Measurements from ENCODE around the gene PARD3B.

DNA sequence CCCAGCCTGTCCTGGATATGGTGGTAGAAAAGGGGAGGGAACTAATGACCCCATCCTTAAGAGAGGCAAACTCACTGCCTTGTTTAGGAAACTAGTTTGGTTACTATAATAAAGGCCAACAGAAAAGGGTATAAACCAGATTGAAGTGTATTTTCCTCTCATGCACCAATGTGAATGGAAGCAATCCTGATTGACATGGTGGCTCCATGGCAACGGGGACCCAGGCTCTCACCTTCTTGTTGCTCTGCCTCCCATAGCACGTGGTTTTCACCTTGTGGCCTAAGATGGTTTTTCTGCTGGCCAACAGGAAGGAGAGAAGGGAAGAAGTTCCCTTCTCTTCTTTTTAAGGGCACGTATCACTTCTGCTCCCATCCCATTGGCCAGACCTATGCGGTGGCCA lies 1069.7 kb downstream of the PARD3B start:
- TF ChIP-seq, protein P1, sequence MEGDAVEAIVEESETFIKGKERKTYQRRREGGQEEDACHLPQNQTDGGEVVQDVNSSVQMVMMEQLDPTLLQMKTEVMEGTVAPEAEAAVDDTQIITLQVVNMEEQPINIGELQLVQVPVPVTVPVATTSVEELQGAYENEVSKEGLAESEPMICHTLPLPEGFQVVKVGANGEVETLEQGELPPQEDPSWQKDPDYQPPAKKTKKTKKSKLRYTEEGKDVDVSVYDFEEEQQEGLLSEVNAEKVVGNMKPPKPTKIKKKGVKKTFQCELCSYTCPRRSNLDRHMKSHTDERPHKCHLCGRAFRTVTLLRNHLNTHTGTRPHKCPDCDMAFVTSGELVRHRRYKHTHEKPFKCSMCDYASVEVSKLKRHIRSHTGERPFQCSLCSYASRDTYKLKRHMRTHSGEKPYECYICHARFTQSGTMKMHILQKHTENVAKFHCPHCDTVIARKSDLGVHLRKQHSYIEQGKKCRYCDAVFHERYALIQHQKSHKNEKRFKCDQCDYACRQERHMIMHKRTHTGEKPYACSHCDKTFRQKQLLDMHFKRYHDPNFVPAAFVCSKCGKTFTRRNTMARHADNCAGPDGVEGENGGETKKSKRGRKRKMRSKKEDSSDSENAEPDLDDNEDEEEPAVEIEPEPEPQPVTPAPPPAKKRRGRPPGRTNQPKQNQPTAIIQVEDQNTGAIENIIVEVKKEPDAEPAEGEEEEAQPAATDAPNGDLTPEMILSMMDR (IDR thresholded peaks at IDR 0.05), result no peak
- no peak for TF ChIP-seq POLR2A (IDR thresholded peaks at IDR 0.05)
